GM03348 (cell line): ENCODE data around the gene RNF14.

Source experiments
- DNase-seq: peaks from one replicate; pipeline ENCODE4 v3.0.0; 2012; ENCODE audit warnings: low spot score

RNF14 gene

GRCh38 chr5:141968914-141969608 is at the start of gene RNF14:
RNF14 (plus strand) TSS chr5:141969105; CDS start chr5:141973589, 4,484 bp downstream.
- DNase-seq, result peak; percentile 99

GRCh38 chr5:141919218-141920119 is 49.4 kb upstream of the RNF14 start:
- DNase-seq, result no peak

GRCh38 chr5:141920771-141921170 is 48.1 kb upstream of the RNF14 start:
- no peak for DNase-seq

GRCh38 chr5:141922827-141923447 is 46.0 kb upstream of the RNF14 start:
- DNase-seq, result peak; percentile 23

GRCh38 chr5:141923448-141924313 is 45.2 kb upstream of the RNF14 start, which contains the start of gene DELE1:
DELE1 (plus strand) TSS chr5:141923871; CDS start chr5:141923942, 71 bp downstream.
- peak; percentile 97 for DNase-seq

GRCh38 chr5:141926434-141926833 is 42.5 kb upstream of the RNF14 start:
- DNase-seq, result no peak

GRCh38 chr5:141928051-141928450 is 40.9 kb upstream of the RNF14 start:
- DNase-seq, result no peak

GRCh38 chr5:141929398-141930058 is 39.4 kb upstream of the RNF14 start:
- DNase-seq, result no peak

- DNase-seq, result no peak
Observed at GRCh38 chr5:141931694-141932093, 37.2 kb upstream of the RNF14 start.

- no peak for DNase-seq
Observed at GRCh38 chr5:141933151-141933550, 35.8 kb upstream of the RNF14 start.

GRCh38 chr5:141934099-141934844 is 34.6 kb upstream of the RNF14 start:
- DNase-seq, result no peak

GRCh38 chr5:141935538-141935937 is 33.4 kb upstream of the RNF14 start:
- no peak for DNase-seq

- peak; percentile 79 for DNase-seq
Observed at GRCh38 chr5:141940695-141941271, 28.1 kb upstream of the RNF14 start.

GRCh38 chr5:141941307-141941706 is 27.6 kb upstream of the RNF14 start:
- DNase-seq, result peak; percentile 65

- no peak for DNase-seq
Observed at GRCh38 chr5:141941779-141942178, 27.1 kb upstream of the RNF14 start.

- DNase-seq, result no peak
Observed at GRCh38 chr5:141942185-141942857, 26.6 kb upstream of the RNF14 start.

GRCh38 chr5:141944076-141944475 is 24.8 kb upstream of the RNF14 start:
- DNase-seq, result no peak

- peak; percentile 47 for DNase-seq
Observed at GRCh38 chr5:141945511-141946051, 23.3 kb upstream of the RNF14 start.

- no peak for DNase-seq
Observed at GRCh38 chr5:141947316-141947715, 21.6 kb upstream of the RNF14 start.
